BLaER1 (cell line): Measurements from ENCODE around the gene PRMT9.
A peak's percentile ranks its signal among the peaks of the same experiment; 100 is the strongest.

Experiments used
- H3K27ac ChIP-seq: shearing (Covaris generic); formaldehyde crosslinking; 2 replicates; pipeline ENCODE4 v1.8.1; 2022
- H3K27me3 ChIP-seq: shearing (Covaris generic); formaldehyde crosslinking; 2 replicates; pipeline ENCODE4 v1.8.1; 2022
- H3K36me3 ChIP-seq: shearing (Covaris generic); formaldehyde crosslinking; 2 replicates; pipeline ENCODE4 v1.8.1; 2022
- H3K4me1 ChIP-seq: shearing (Covaris generic); formaldehyde crosslinking; 2 replicates; pipeline ENCODE4 v1.8.1; 2022
- H3K4me2 ChIP-seq: shearing (Covaris generic); formaldehyde crosslinking; 2 replicates; pipeline ENCODE4 v1.8.1; 2022
- H3K4me3 ChIP-seq: shearing (Covaris generic); formaldehyde crosslinking; 2 replicates; pipeline ENCODE4 v1.8.1; 2022
- H3K9ac ChIP-seq: shearing (Covaris generic); formaldehyde crosslinking; 2 replicates; pipeline ENCODE4 v1.8.1; 2022
- H3K9me3 ChIP-seq: shearing (Covaris generic); formaldehyde crosslinking; 2 replicates; pipeline ENCODE4 v1.8.1; 2022
- H4K20me1 ChIP-seq: shearing (Covaris generic); formaldehyde crosslinking; 2 replicates; pipeline ENCODE4 v1.8.1; 2022
- Cebpa-rat ChIP-seq: shearing (Covaris generic); IDR thresholded peaks from 2 replicates; pipeline ENCODE4 v1.8.1; 2022

The PRMT9 gene

DNA sequence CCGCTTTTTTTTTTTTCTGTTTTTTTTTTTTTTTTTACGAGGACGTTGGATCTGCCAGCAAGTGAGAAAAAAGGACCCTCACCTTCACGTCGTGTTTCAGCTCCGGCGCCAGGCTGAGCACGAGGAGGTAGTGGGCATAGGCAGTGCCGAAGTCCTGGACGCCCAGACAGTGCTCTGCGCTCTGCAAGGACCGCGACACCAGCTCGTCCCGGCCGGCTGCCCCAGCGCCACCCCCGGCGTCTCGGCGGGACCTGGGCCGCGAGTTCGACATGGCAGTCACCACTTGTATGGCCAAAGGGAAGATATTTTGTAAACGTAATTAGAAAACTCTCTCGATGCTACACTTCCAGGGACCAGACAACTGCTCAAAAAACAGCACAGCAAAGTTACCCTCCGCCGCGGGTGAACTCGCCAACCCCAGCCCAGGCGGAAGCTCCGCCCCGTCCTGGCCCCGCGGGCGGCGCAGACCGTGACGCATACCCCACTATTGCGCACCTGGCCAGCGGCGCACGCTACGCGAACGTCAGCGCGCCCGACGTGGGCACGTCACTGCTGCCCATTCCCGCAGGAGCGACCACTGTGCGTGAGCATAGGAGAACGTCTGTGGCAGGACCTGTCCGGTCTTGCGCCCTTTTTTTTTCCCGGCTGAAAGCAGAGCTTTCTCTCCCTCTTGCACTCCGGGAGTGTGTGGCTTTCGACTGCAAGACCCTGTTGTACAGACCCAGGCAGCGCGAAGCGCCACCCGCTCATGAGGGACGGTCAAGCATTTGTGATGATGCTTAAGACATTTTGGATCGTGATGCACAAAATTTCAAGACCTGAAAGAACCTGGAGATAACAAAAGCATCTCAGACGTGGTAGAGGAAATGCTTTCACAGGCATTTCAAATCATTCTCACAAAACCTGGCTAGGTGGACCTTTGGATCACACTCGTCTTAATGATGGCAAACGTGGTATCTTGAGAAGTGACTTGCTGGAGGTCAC, at the start of gene PRMT9:
PRMT9 (minus strand) TSS at position 447 of the 984 bp plus-strand sequence; CDS start at position 271, 176 bp downstream.
- peak within 1 kb of the TSS; percentile 83 for H3K4me2 ChIP-seq
- H3K27me3 ChIP-seq = no peaks in the 10 kb centered on the region
- TF ChIP-seq Cebpa-rat = no peak
- H4K20me1 ChIP-seq = 0 out of 2 replicates have a peak, but pooled peaks cover 7% of the 10 kb centered on the region
- H3K27ac ChIP-seq = peak within 1 kb of the TSS; percentile 87
- no peaks in the 10 kb centered on the region for H3K9me3 ChIP-seq
- peak within 1 kb of the TSS; percentile 87 for H3K9ac ChIP-seq
- H3K36me3 ChIP-seq = peaks cover 9% of the 10 kb centered on the region
- peak within 1 kb of the TSS; percentile 82 for H3K4me3 ChIP-seq
- peaks cover 19% of the 10 kb centered on the region for H3K4me1 ChIP-seq

DNA sequence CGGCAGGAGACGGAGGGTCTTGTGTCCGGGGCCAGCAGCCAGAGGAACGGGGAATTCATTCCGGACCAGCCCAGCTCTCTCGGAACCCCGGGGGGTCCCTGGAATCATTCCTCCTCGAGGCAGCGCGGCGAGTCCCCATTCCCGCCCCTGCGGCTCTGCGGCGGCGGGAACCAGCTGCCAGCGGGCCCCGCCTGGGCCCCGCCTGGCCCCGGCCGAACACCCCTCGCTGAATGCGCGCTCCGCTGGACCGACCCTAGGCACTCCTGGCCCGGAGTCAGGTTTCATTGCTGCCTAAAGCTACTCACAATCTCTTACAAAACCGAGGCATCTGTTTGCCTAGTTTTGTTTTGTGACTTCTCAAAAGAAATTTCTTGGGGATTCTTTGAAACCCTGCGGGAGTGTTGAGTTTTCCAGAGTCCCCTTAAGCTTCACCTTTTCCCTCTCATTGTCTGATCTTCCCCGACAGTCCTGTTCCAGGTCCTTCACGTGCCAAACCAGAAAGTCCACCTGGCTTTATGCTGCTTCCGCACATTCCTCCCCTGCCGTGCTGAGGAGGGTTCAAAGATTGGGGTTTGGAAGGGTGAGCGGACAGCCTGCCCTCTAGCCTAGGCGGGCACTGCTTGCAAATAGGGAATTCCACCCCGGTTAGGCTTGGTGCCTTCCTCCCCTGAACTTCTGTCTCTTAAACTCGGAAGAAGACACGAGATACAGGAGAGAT, 48.7 kb upstream of the PRMT9 start:
- Histone ChIP-seq H3K4me2 (peak overlapping the region; percentile 85), H3K36me3 (no peaks in the 10 kb centered on the region), H3K9ac (peak overlapping the region; percentile 79), H3K27me3 (no peaks in the 10 kb centered on the region), H4K20me1 (peaks cover 24% of the 10 kb centered on the region; the same call in 1 of the 2 replicates), H3K4me3 (peak overlapping the region; percentile 81), H3K27ac (peak overlapping the region; percentile 71), H3K4me1 (peaks cover 22% of the 10 kb centered on the region), H3K9me3 (no peaks in the 10 kb centered on the region)
- no peak for TF ChIP-seq Cebpa-rat

DNA sequence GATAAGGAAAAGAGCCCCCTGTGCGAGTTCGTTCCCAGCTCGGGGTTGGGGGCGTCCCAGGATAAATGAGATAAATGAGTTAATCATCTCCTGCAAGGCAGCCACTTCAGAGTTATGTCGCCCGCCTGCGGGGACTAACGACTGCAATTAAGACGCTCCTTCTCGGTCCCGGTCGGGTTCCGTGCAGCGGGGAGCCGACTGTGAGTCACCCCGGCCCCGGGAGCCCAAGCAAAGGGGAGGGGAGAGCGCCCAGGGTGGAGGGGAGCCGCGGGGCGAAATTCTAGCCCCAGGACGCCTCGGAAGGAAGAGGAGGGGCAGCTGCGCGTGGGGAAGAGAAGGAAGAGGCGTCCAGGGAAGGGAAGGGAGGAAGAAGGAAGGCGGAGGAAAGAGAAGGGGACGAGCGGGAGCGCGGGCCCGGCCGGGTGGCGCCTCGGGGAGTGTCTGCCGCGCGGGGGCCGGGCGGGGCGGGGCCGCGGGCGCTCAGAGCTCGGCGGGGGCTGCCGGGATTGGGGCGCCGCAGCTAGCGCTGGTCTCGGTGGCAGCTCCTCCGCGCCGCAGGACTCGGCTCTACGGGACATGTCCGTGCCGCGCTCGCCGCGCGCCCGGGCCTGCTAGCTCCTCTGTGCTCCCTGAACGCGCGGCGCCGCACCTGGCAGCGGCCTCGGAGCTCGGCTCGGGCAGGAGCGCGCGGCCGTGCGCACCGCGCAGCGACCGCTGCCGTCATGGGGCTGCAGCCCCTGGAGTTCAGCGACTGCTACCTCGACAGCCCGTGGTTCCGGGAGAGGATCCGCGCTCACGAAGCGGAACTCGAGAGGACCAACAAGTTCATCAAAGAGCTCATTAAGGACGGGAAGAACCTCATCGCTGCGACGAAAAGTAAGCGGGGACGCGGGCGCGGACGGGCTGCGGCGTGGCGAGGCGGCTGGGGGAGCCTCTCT, 47.9 kb upstream of the PRMT9 start, which contains the start of gene ARHGAP10:
ARHGAP10 (plus strand) TSS at position 509 of the 938 bp plus-strand sequence; CDS start at position 723, 214 bp downstream.
- Histone ChIP-seq H3K27ac (peak within 1 kb of the TSS; percentile 71), H3K36me3 (no peaks in the 10 kb centered on the region), H3K4me1 (peaks cover 22% of the 10 kb centered on the region), H3K9me3 (no peaks in the 10 kb centered on the region), H3K4me2 (peak within 1 kb of the TSS; percentile 85), H3K9ac (peak within 1 kb of the TSS; percentile 79), H3K4me3 (peak within 1 kb of the TSS; percentile 81), H3K27me3 (no peaks in the 10 kb centered on the region), H4K20me1 (peaks cover 24% of the 10 kb centered on the region; the same call in 1 of the 2 replicates)
- TF ChIP-seq Cebpa-rat = no peak

DNA sequence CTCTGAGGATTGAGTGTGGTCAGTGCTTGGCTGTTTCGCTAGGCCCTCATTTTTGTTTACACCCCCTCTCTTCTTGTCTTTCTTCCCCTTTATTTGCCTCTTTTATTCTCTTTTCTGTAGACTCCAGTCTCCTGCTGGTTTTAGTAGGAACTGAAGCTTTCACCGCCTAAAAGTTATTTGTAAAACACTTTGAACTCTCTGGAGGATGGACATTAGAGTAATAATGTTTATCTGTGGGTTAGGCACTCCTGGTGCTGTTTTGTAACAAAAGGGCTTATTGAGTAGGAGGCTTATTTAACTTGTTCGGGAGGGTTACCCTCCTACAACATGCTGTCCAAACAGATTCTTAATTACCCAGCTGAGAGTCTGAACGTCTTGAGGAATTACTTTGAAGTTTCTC, 46.4 kb upstream of the PRMT9 start:
- TF ChIP-seq Cebpa-rat = no peak
- Histone ChIP-seq H3K27me3 (no peaks in the 10 kb centered on the region), H3K27ac (no peak overlapping the region), H3K9me3 (no peaks in the 10 kb centered on the region), H4K20me1 (peaks cover 21% of the 10 kb centered on the region; the same call in 1 of the 2 replicates), H3K9ac (no peak overlapping the region), H3K4me1 (peaks cover 22% of the 10 kb centered on the region), H3K4me2 (no peak overlapping the region), H3K36me3 (no peaks in the 10 kb centered on the region), H3K4me3 (no peak overlapping the region)

DNA sequence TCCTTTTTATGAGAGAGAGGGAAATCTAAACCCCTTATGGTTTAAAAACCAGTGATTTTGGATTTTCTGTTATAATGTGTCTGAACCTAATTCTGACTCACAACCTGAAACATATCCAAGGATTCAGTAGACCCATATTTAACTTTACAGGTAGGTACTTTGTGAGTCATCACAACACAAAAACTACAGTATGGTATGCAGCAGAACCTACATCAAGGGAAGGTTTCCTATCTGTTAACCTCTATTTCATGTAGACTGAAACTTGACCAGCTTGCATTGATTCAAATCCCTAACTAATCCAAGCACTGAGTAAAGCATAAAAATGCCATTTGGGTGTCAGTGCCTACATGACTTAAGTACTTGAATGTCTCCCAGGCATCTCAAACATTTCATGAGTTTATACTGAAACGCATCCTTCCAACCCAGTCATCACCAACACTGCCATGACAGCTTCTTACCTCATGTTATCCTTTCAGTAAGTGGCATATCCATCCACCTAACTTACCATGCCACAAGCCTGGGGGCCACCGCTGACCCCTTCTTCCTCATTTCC, 43.6 kb upstream of the PRMT9 start:
- Histone ChIP-seq H3K27me3 (no peaks in the 10 kb centered on the region), H3K36me3 (no peaks in the 10 kb centered on the region), H3K4me1 (peaks cover 8% of the 10 kb centered on the region), H3K9ac (no peak overlapping the region), H4K20me1 (no peaks in the 10 kb centered on the region), H3K4me3 (no peak overlapping the region), H3K27ac (no peak overlapping the region), H3K9me3 (no peaks in the 10 kb centered on the region), H3K4me2 (no peak overlapping the region)
- TF ChIP-seq Cebpa-rat = no peak

DNA sequence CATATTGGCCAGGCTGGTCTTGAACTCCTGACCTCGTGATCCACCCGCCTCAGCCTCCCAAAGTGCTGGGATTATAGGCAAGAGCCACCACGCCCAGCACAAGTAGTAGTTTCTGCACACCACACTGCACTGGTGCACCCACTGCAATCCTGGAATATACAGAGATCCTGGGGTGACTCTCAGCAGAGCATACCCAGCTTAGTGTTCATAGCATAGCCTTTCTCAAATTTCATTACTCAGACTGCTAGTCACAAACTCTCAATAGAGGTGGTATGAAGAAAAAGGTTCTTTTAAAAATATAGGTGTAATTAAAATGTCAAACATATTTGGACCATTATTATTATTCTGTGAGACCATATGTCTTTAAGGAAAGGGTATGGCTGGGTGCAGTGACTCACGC, 41.7 kb upstream of the PRMT9 start:
- H3K9me3 ChIP-seq = no peaks in the 10 kb centered on the region
- no peak overlapping the region for H3K27ac ChIP-seq
- no peaks in the 10 kb centered on the region for H4K20me1 ChIP-seq
- H3K9ac ChIP-seq = no peak overlapping the region
- H3K27me3 ChIP-seq = no peaks in the 10 kb centered on the region
- no peak overlapping the region for H3K4me3 ChIP-seq
- TF ChIP-seq Cebpa-rat = no peak
- H3K36me3 ChIP-seq = no peaks in the 10 kb centered on the region
- H3K4me1 ChIP-seq = no peaks in the 10 kb centered on the region
- H3K4me2 ChIP-seq = no peak overlapping the region

DNA sequence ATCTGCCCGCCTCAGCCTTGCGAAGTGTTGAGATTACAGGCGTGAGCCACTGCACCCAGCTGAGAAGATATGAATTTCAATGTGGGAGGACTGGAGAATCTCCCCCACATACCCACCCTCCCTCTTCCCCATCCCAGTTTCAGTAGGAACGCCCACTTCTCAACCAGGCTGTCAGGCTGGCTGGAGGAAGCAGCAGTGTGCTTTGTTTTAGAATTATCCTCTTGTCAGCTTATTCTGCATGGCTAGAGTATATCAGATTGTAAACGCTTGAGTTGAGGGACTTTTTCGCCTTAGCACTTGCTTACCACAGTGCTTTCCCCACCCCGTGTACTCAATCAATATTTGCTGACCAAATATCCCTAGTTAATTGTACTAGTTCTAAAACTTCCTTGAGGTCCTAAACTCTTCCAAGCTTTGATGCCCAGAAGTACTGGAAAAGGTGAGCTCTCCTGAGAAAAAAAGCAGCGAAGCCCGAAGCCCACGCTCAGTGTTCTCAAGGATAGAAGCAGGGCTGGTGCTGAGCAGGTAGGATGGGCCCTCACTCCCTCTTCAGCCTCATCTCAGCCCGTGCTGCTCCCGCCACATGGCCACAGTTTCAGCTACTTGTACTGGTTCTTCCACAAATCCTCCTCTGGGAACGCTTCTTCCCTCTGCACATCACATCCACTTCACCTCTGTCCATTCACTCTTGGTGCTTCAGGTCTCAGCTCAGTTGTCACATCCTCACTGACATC, 40.7 kb upstream of the PRMT9 start:
- no peaks in the 10 kb centered on the region for H3K9me3 ChIP-seq
- no peaks in the 10 kb centered on the region for H3K36me3 ChIP-seq
- no peak overlapping the region for H3K4me2 ChIP-seq
- H3K27me3 ChIP-seq = no peaks in the 10 kb centered on the region
- TF ChIP-seq Cebpa-rat = no peak
- H3K4me3 ChIP-seq = no peak overlapping the region
- no peaks in the 10 kb centered on the region for H4K20me1 ChIP-seq
- no peak overlapping the region for H3K9ac ChIP-seq
- H3K4me1 ChIP-seq = no peaks in the 10 kb centered on the region
- no peak overlapping the region for H3K27ac ChIP-seq

DNA sequence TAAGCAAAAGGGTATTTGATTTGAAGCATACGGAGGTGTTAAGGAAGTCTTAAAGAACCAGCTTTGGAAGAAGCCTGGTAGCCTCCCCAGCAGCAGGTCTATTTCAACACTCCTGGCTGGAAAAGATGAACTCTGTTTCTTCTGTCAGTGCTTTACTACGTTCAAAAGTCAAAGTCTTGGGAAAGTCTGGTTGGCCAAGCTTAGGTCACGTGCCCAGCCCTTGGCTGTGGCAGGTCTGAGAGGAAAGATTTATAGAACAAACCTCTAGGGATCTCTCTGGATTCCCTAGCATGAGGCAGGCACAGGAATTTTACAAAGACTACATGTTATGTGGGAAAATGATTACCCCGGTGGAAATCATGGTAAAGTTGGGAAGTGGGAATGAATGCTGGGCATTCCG, 39.4 kb upstream of the PRMT9 start:
- H3K4me3 ChIP-seq = no peak overlapping the region
- no peak overlapping the region for H3K4me2 ChIP-seq
- H3K9me3 ChIP-seq = no peaks in the 10 kb centered on the region
- H3K36me3 ChIP-seq = no peaks in the 10 kb centered on the region
- no peak for TF ChIP-seq Cebpa-rat
- H3K9ac ChIP-seq = no peak overlapping the region
- H3K27me3 ChIP-seq = no peaks in the 10 kb centered on the region
- H3K4me1 ChIP-seq = no peaks in the 10 kb centered on the region
- H3K27ac ChIP-seq = no peak overlapping the region
- no peaks in the 10 kb centered on the region for H4K20me1 ChIP-seq
